Uterus (tissue), 4 donors: ENCODE results near the gene RALGPS1. TPM values are rescaled to one million over a fixed set of nuclear protein-coding genes. Genes with fewer than 3 reads are reported as not detected.

Source experiments
- DNase-seq, 2 donors: peaks; one replicate each; pipeline ENCODE4 v3.0.0-alpha.2; 2019 to 2020
- H3K27ac ChIP-seq, 2 donors: fragments of 200-600 bp; sonication (generic); 1 replicate in 1 of 2; 2 replicates in 1 of 2; pipeline ENCODE4 v1.5.1; 2016 to 2018
- H3K27me3 ChIP-seq, 2 donors: fragments of 200-600 bp; sonication (generic); one replicate each; pipeline ENCODE4 v1.5.1; 2018 to 2019; ENCODE audit warnings: control low read depth in 1 of 2
- H3K36me3 ChIP-seq, 2 donors: fragments of 200-600 bp; sonication (generic); one replicate each; pipeline ENCODE4 v1.5.1; 2019; ENCODE audit warnings: control low read depth in 1 of 2
- H3K4me1 ChIP-seq, 2 donors: fragments of 200-600 bp; sonication (generic); one replicate each; pipeline ENCODE4 v1.5.1; 2018 to 2019; ENCODE audit warnings: control low read depth in 1 of 2
- H3K4me3 ChIP-seq, 2 donors: fragments of 200-600 bp; sonication (generic); 1 replicate in 1 of 2; 2 replicates in 1 of 2; pipeline ENCODE4 v1.5.1; 2018 to 2019; ENCODE audit warnings: mild to moderate bottlenecking in 1 of 2
- H3K9me3 ChIP-seq, 2 donors: fragments of 200-600 bp; sonication (generic); one replicate each; pipeline ENCODE4 v1.5.1; 2019; ENCODE audit warnings: control low read depth in 1 of 2
- POLR2A ChIP-seq, 2 donors: fragments of 450-650 bp; IDR thresholded peaks; one replicate each; pipeline ENCODE4 v1.6.1; 2016; ENCODE audit warnings: antibody characterized with exemption in 2 of 2, mild to moderate bottlenecking in 1 of 2, moderate library complexity in 1 of 2
- intact Hi-C: fragments of 100-400 bp; cut with DNase I; formaldehyde crosslinking; loops from one replicate; pipeline ENCODE4 v1.15.1; 2023; ENCODE audit warnings: low total_unique reads
- total RNA-seq, 4 donors: library from RNA; depleted of rRNA in 3 of 4; stranded (reverse); fragments of >200 nt in 3 of 4; gene quantifications; one replicate each; pipeline versions ENCODE4 v1.1.0 to v1.2.4, GENCODE V29; 2014 to 2023
- TF ChIP-seq, protein P1 (sequence below), 4 experiments: fragments of 200-600 bp in 2 of 4; fragments of 450-650 bp in 2 of 4; sonication (generic) in 2 of 4; IDR thresholded peaks; one replicate each; pipeline ENCODE4 v1.5.1; 2016 to 2019; ENCODE audit warnings: antibody characterized with exemption in 4 of 4, mild to moderate bottlenecking in 2 of 4, moderate library complexity in 1 of 4
- donor health status: DM: yes; HTN: yes; CAD: no.

RALGPS1 gene
- total RNA-seq, 4 donors from 2014 or later, result 8.5 to 16.7 (median 14.5) TPM

DNA sequence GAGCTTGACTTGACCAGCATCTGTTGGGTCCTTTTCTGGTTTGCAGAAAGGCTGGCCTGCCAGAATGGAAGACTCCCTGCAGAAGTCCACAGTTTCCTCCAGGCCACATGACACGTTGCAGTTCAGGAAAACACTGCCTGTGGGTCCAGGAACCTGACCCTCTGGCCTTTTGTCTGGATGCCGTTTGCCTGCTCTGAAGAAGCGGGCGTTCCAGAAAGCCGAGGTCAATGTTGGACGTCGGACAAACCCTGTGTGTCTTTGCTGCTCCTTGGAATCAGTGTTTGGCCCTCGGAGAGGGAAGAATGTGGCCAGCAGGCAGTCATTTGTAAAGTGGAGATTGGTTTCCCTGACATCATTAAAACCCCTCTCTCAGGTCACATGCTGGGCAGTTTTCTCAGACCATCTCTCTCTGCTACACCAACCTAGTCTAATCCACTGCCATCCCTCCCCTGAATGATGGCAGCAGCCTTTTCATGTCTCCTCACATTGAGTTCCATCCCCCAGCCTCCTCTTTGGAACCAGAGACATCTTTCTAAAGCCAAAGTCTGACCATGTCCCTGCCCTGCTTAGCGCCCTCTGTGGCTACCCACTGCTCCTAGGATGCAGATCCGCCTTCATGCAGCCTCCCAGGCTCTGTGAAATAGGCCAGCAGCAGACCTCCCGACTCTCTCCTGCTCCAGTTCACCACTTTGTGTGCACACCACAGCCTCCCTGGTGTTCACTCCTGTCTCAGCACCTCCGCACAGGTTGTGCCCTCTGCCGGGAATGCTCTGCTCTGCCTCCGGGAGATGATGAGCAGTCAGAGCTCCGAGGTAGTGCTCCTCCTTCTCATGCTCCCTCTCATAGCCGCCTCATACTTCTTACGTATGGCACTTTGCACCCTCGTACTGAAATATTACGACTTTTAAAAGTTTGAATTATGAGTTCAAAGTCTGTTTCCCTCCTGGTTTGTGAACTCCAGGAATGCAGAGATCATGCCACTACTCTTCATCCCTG, 75.6 kb downstream of the RALGPS1 start:
- Histone ChIP-seq H3K27ac (peak overlapping the region; percentile 76 to 81), H3K4me3 (no peak overlapping the region), H3K36me3 (no peaks in the 10 kb centered on the region), H3K4me1 (no peaks in the 10 kb centered on the region), H3K27me3 (no peaks in the 10 kb centered on the region), H3K9me3 (no peaks in the 10 kb centered on the region)
- TF ChIP-seq, protein P1, sequence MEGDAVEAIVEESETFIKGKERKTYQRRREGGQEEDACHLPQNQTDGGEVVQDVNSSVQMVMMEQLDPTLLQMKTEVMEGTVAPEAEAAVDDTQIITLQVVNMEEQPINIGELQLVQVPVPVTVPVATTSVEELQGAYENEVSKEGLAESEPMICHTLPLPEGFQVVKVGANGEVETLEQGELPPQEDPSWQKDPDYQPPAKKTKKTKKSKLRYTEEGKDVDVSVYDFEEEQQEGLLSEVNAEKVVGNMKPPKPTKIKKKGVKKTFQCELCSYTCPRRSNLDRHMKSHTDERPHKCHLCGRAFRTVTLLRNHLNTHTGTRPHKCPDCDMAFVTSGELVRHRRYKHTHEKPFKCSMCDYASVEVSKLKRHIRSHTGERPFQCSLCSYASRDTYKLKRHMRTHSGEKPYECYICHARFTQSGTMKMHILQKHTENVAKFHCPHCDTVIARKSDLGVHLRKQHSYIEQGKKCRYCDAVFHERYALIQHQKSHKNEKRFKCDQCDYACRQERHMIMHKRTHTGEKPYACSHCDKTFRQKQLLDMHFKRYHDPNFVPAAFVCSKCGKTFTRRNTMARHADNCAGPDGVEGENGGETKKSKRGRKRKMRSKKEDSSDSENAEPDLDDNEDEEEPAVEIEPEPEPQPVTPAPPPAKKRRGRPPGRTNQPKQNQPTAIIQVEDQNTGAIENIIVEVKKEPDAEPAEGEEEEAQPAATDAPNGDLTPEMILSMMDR (IDR thresholded peaks at IDR 0.05), result peak in 1 of 4 experiments; percentile 11
- TF ChIP-seq POLR2A (IDR thresholded peaks at IDR 0.05), result no peak
- intact Hi-C loops, result no loop called here
- peak; percentile 88 for DNase-seq

DNA sequence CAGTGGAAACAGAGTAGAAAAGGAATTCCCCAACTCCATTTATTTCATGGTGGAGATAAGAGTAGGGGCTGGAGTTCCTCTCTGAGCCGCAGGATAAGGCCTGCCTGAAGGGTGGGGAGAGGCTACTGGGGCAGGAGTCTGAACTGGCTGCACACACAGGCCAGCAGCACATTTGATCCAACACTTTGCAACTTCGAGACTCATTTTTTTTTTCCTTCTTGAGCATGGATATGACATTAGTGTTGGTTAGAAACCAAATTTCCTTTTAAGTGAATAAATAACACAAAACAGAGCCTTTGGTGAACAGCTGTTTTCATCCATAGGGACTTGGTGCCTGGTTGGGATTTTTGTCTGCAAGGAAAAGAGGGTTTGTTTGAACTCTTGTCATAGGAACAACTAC, 76.6 kb downstream of the RALGPS1 start:
- Histone ChIP-seq H3K4me3 (no peak overlapping the region), H3K27me3 (no peaks in the 10 kb centered on the region), H3K4me1 (no peaks in the 10 kb centered on the region), H3K9me3 (no peaks in the 10 kb centered on the region), H3K36me3 (no peaks in the 10 kb centered on the region), H3K27ac (peak overlapping the region; percentile 62 to 81)
- TF ChIP-seq, protein P1 (IDR thresholded peaks at IDR 0.05), result no peak
- no peak for TF ChIP-seq POLR2A (IDR thresholded peaks at IDR 0.05)
- intact Hi-C loops, result no loop called here
- no peak for DNase-seq

- DNase-seq, result no peak
- Histone ChIP-seq H3K9me3 (no peaks in the 10 kb centered on the region), H3K4me3 (no peak overlapping the region), H3K27ac (no peak overlapping the region), H3K27me3 (no peaks in the 10 kb centered on the region), H3K36me3 (no peaks in the 10 kb centered on the region), H3K4me1 (no peaks in the 10 kb centered on the region)
- intact Hi-C loops, result no loop called here
- no peak for TF ChIP-seq POLR2A (IDR thresholded peaks at IDR 0.05)
- TF ChIP-seq, protein P1 (IDR thresholded peaks at IDR 0.05), result no peak
Observed at GRCh38 chr9:126992427-126992826, 77.8 kb downstream of the RALGPS1 start.

- TF ChIP-seq, protein P1 (IDR thresholded peaks at IDR 0.05), result no peak
- no peak for TF ChIP-seq POLR2A (IDR thresholded peaks at IDR 0.05)
- H3K36me3 ChIP-seq, result no peaks in the 10 kb centered on the region
- intact Hi-C loops, result no loop called here
- no peak overlapping the region for H3K4me3 ChIP-seq
- H3K27ac ChIP-seq, result no peak overlapping the region
- no peaks in the 10 kb centered on the region for H3K4me1 ChIP-seq
- no peaks in the 10 kb centered on the region for H3K9me3 ChIP-seq
- no peak for DNase-seq
- no peaks in the 10 kb centered on the region for H3K27me3 ChIP-seq
Observed at GRCh38 chr9:126999315-127000068, 84.9 kb downstream of the RALGPS1 start.
